Inflammatory macrophage (primary cell): ENCODE results near the gene GZMA.

Source experiments
- DNase-seq, 2 donors: peaks; one replicate each; pipeline ENCODE4 v3.0.0-alpha.2; 2020 to 2022

The GZMA gene

GRCh38 chr5:55110217-55110616 lies 7.8 kb downstream of the GZMA start:
- DNase-seq = no peak

GRCh38 chr5:55113327-55113726 lies 10.9 kb downstream of the GZMA start:
- DNase-seq = no peak

DNA sequence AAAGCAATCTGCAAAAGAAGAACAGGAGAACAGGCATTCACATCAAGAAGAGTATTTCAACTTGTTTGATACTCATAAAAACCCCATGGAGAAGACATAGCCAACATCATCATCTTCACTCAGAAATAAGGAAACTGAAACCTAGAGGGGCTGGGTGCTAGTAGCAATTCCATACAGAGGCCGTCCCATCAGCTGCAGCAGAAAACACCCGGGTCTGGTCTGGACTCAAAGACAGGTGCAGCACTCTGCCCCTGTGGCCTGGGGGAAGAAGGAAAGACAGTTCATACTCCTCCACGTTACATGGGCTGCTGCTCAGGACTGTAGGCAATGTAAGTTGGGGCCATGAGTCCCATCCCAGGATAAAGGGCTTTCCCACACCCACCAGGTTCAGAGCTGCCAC lies 11.6 kb downstream of the GZMA start:
- DNase-seq = no peak

- DNase-seq = no peak
These were observed 20.9 kb downstream of the GZMA start for GRCh38 chr5:55123365-55123764.

DNA sequence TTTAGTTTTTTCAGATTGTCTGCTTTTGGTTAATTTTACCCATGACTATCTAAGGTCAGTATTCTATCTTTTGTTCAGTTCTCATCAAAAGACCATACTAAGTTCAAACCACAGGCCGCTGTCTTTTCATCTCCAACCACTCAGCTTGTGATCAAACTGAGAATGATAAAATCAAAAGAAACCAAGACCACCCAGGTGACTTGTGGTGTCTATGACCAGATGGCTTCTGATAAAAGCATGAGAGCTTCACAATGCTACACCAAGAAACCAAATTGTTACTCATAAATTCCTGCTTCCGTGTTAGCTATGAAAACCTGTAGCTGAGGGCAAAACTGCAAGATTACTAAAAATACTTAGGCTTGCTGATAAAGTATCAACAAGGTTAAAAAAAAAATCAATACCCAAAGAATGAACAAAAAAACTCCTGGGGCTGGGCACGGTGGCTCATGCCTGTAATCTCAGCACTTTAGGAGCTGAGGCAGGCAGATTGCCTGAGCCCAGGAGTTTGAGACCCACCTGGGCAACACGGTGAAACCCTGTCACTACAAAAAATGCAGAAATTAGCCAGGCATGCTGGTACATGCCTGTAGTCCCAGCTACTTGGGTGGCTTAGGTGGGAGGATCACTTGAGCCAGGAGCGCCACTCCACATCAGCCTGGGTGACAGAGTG lies 31.7 kb downstream of the GZMA start:
- DNase-seq = no peak

DNA sequence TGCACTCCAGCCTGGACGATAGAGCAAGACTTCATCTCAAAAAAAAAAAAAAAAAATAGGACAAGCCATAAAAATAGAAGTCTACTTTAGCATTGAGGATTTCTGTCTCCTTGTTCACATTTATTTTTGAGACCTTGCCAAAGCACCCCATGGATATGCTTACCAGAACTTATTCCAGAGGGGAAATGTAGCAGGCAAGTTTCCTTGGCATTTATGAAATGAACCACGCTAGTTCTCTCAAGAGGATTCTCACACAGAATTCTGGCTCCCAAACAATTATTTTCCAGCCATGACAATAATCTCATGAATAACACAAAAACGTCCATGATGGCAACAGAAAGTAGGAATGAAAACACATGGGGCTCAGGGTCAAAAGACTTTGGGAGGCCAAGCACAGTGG lies 34.1 kb downstream of the GZMA start:
- no peak for DNase-seq

DNA sequence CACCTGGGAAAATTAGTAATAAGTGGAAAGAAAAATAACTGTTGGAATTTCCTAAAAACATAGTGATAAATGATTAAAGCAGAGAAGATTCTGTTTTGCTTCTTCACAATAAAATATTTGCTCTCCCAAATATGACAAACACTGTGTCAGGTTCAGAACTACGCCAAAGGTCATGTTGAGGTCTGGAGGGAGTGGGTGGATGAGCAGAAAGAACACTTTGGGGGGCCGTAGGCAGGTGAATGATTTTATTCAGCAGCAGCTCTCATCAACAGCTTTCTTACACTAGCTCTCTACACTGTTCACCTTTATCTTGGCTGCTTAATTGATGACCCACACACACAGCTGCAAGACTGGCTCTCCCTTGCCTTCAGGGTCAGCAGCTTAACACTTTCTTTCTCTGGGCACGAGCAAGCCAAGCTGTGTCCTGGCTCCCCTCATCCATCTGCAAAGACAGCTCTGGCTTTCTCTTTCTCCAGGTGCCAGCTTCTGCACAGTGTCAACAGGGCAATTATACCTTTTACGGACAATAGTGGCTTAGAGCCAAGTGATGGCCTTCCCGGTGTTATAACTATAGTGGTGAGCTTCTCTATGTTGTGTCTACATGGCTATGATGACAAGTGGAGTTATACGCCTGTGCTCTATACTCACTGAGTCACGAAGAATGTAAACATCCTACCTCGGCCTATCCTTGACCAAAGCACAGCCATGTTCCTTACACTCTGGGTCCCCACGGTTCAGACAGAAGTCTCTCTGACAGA lies 38.6 kb downstream of the GZMA start:
- no peak for DNase-seq

GRCh38 chr5:55141945-55142690 lies 39.7 kb downstream of the GZMA start:
- DNase-seq = no peak

GRCh38 chr5:55143624-55144023 lies 41.2 kb downstream of the GZMA start:
- no peak for DNase-seq

- DNase-seq = no peak
These were observed 43.6 kb downstream of the GZMA start for GRCh38 chr5:55146080-55146479.

DNA sequence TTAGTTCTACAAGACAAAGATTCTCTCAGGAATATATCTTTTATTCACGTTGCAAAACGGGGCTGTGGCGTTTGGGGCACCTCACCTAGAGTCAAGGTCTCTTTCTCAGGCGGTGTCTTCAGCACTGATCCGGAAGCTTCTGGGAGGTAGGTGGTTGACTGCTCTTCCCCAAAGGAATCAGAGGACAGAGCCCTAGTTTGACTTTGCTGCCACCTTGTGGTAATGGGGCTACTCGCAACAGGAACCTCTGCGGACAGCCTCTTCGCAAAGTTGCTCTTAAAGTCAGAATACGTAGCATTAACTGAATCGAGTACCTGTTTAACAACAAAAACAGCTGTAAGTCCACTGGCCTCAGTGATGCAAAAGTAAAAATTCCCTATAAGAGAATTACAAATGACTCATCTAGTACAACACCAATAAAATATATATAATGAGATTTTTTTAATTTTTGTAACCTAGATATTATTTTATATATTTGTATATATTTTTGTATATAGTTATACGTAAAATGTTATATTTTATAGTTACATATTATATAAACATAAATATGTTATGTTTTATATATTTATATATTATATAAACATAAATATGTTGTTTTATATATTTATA lies 44.2 kb downstream of the GZMA start:
- peak; percentile 87 to 88 for DNase-seq

DNA sequence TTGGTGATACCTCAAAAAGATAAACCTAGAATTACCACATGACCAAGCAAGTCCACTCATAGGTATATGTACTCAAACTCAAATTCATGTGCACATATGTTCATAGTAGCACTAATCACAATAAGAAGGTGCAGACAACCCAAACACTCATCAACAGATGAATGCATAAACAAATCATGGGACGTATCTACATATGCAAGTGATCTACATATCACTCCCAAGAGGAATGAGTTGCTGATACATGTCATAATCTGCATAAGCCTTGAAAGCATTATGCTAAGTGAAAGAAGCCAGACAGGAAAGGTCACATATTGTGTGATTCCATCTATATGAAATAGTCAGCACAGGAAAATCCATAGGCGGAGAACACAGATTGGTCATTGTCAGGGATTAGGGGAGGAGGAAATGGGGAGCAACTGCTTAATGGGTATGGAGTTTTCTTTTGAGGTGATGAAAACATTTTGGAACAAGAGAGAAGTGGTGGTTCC lies 46.9 kb downstream of the GZMA start:
- DNase-seq = no peak

DNA sequence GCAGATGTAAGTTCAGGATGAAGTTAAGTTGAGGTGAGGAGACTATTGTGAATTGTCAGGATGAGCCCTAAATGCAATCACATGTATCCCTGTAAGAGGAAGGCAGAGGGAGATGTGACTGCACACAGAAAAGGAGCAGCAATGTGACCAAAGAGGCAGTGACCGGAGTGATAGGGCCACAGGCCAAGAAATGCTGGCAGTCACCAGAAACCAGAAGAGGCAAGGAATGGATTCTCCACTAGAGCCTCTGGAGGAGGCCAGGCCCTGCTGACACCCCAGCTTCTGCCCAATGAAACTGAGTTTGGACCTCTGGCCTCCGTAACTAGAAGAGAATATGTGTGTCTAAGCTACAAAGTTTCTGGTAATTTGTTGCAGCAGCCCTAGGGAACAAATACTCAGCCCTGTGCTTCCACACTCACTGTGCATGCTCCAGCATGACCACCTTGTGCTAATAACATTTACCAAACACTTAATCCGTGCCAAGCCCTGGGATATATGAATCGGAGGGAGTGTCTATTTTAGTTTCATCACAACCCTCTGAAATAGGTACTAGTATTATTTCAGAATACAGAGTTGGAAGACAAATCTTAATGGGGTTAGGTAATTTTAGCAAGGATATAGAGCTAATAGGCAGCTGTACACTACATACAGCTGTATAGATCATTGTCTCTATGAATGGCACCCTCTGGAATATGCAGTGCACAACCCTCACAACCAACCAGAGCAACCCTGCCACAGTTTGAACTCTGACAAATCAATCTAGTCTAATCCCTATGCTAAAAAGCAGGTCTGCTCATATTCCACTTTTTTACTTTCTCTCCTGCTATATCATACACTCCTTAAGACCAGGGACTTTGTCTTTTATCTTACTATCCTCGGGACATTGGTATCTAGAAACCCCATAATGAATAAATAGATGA lies 49.7 kb downstream of the GZMA start:
- DNase-seq = no peak

DNA sequence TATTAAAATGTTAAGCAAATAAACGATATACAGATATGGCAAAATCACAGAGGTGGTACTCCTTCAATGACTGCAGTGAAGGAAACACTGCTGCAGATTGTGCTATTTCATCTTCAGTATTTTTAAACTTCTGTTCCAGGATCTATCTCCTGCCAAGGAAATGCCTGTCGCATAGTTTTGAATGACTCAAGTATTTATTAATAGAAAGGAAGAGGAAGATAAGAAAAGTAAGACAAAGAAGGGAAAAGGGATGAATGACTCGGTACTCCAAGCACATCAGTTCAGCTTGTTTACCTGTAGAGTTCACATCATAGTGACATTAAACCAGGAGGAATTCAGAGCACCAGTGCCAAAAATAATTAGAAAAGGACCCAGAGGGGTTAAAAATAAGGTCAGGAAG lies 52.4 kb downstream of the GZMA start:
- no peak for DNase-seq
